Stomach (tissue), 9 donors: Measurements from ENCODE around the gene CORO7. TPM values are rescaled to one million over a fixed set of nuclear protein-coding genes. Genes with fewer than 3 reads are reported as not detected.

Experiments used
- DNase-seq, 2 donors: peaks; one replicate each; pipeline versions ENCODE4 v3.0.0 to v3.0.0-alpha.2; 2013 to 2019
- H3K27ac ChIP-seq, 5 donors: fragments of 200-600 bp in 4 of 5; sonication (generic) in 4 of 5; one replicate each; pipeline ENCODE4 v1.5.1; 2013 to 2019; ENCODE audit warnings: mild to moderate bottlenecking in 1 of 5, moderate library complexity in 1 of 5
- H3K27me3 ChIP-seq, 3 donors: fragments of 200-600 bp; sonication (generic); one replicate each; pipeline ENCODE4 v1.5.1; 2017 to 2019; ENCODE audit warnings: mixed run types in 1 of 3
- H3K36me3 ChIP-seq, 4 donors: fragments of 200-600 bp; sonication (generic); 1 replicate in 3 of 4; 2 replicates in 1 of 4; pipeline ENCODE4 v1.5.1; 2016 to 2019
- H3K4me1 ChIP-seq, 4 donors: fragments of 200-600 bp; sonication (generic); one replicate each; pipeline ENCODE4 v1.5.1; 2016 to 2019
- H3K4me3 ChIP-seq, 4 donors: fragments of 200-600 bp; sonication (generic) in 3 of 4; one replicate each; pipeline ENCODE4 v1.5.1; 2016 to 2019; ENCODE audit warnings: mild to moderate bottlenecking in 1 of 4
- H3K9me3 ChIP-seq, 4 donors: fragments of 200-600 bp; sonication (generic); one replicate each; pipeline ENCODE4 v1.5.1; 2016 to 2019
- EP300 ChIP-seq: sonication (generic); formaldehyde crosslinking; IDR thresholded peaks from one replicate; pipeline ENCODE4 v1.6.1; 2017; ENCODE audit warnings: antibody characterized with exemption
- POLR2A ChIP-seq, 4 donors: fragments of 450-650 bp; IDR thresholded peaks; one replicate each; pipeline ENCODE4 v1.6.1; 2016; ENCODE audit warnings: antibody characterized with exemption in 4 of 4, control low read depth in 2 of 4, mild to moderate bottlenecking in 1 of 4, moderate library complexity in 1 of 4
- POLR2AphosphoS5 ChIP-seq, 3 donors: sonication (generic); formaldehyde crosslinking; IDR thresholded peaks; one replicate each; pipeline ENCODE4 v1.6.1; 2016; ENCODE audit warnings: antibody characterized with exemption in 3 of 3
- WGBS, 5 donors: extraction: QIAGEN DNeasy Blood & Tissue Kit in 3 of 5; methylation state at CpG; one replicate each; pipeline versions ENCODE4 v1.1.5 to v1.1.7; 2013 to 2018; 5-methylcytosine and 5-hydroxymethylcytosine counted together
- intact Hi-C: fragments of 100-400 bp; cut with DNase I; formaldehyde crosslinking; loops from one replicate; pipeline ENCODE4 v1.15.1; 2023; ENCODE audit warnings: low total_unique reads
- polyA plus RNA-seq, 3 donors: library from polyadenylated mRNA; stranded (reverse); fragments of 200-250 nt; gene quantifications; one replicate each; pipeline ENCODE4 v1.2.3, GENCODE V29; 2013
- total RNA-seq, 5 donors: library from RNA; depleted of rRNA; stranded (reverse); fragments of >200 nt; gene quantifications; one replicate each; pipeline versions ENCODE4 v1.1.0 to v1.2.3, GENCODE V29; 2014 to 2016
- TF ChIP-seq, protein P1 (sequence below), 7 experiments: fragments of 450-650 bp in 4 of 7; fragments of 200-600 bp in 3 of 7; sonication (generic) in 3 of 7; IDR thresholded peaks; one replicate each; pipeline ENCODE4 v1.5.1; 2016 to 2019; ENCODE audit warnings: antibody characterized with exemption in 7 of 7, control low read depth in 2 of 7, mild to moderate bottlenecking in 1 of 7
- donor health status: healthy with polysubstance abuse.
- donor health status: Bipolar disorder and iron deficiency.
- donor health status: healthy.

CORO7 gene
- total and polyA plus RNA-seq, 8 donors: 12.5 to 173 (median 17.3) TPM

DNA sequence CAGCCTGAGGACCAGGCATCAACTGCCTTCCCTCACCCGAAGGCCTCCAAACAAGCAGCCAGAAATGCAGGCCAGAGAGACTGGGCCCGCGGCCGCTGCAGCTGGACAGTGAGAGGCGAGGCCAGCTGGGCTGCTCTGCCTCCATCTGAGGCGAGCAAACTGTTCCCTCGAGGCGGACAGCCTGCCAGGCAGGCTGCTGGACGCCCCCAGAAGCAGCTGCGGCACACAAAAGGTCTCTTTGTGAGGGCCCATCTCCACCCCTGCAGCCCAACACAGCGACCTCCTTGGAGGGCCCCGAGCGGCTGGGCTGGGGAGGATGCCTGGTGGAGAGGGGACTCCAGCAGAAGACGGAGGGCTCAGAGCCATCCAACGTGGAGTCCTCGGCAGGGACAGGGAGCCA lies 4.7 kb downstream of the CORO7 start:
- H3K27me3 ChIP-seq: no peaks in the 10 kb centered on the region
- H3K4me1 ChIP-seq: peaks cover 30 to 82% (median 52%) of the 10 kb centered on the region in 4 donors
- peak overlapping the region in 4 of 5 donors; percentile 37 to 61 (median 51) for H3K27ac ChIP-seq
- peak in 1 of 2 donors; percentile 85 for DNase-seq
- 66 to 89% (median 74%) methylated on average over 5 to 16 of the region's 16 CpGs for WGBS, 5 donors
- TF ChIP-seq, protein P1, sequence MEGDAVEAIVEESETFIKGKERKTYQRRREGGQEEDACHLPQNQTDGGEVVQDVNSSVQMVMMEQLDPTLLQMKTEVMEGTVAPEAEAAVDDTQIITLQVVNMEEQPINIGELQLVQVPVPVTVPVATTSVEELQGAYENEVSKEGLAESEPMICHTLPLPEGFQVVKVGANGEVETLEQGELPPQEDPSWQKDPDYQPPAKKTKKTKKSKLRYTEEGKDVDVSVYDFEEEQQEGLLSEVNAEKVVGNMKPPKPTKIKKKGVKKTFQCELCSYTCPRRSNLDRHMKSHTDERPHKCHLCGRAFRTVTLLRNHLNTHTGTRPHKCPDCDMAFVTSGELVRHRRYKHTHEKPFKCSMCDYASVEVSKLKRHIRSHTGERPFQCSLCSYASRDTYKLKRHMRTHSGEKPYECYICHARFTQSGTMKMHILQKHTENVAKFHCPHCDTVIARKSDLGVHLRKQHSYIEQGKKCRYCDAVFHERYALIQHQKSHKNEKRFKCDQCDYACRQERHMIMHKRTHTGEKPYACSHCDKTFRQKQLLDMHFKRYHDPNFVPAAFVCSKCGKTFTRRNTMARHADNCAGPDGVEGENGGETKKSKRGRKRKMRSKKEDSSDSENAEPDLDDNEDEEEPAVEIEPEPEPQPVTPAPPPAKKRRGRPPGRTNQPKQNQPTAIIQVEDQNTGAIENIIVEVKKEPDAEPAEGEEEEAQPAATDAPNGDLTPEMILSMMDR (IDR thresholded peaks at IDR 0.05): no peak
- TF ChIP-seq POLR2A (IDR thresholded peaks at IDR 0.05): no peak
- no peak for TF ChIP-seq EP300
- TF ChIP-seq POLR2AphosphoS5 (IDR thresholded peaks at IDR 0.05): no peak
- peaks cover 13 to 55% (median 45%) of the 10 kb centered on the region in 4 donors for H3K36me3 ChIP-seq
- intact Hi-C loops: no loop called here
- H3K9me3 ChIP-seq: no peaks in the 10 kb centered on the region
- H3K4me3 ChIP-seq: no peak overlapping the region

DNA sequence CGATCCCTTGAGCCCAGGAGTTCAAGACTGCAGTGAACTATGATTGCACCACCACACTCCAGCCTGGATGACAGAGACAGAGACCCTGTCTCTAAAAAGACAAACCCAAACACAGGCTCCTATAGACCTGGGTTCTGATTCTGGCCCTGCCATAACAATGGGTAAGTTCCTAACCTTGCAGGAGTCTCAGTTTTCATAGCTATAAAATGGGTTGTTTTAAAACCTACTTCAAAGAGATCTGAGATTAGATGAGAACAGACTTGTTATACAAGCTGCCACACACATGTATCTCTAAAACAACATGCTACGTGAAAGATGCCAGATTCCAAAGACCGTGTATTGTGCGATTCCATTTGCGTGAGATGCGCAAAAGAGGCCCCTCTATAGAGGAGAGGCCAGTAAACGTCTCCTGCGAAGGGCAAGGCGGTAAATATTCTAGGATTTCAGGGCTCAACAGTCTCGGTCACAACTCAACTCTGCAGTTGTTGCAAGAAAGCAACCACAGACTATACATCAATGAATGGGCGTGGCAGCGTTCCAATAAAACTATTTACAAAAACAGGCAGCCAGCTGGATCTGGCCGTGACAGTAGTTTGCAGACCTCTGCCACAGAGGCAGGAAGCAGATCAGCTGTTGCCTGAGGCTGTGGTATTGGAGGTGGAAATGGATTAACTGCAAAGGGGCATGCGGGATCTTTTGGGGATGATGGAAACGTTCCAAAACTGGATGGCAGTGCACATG lies 5.9 kb downstream of the CORO7 start:
- H3K4me1 ChIP-seq: peaks cover 30 to 76% (median 44%) of the 10 kb centered on the region in 4 donors
- no peak overlapping the region for H3K4me3 ChIP-seq
- DNase-seq: peak; percentile 70 to 91
- intact Hi-C loops: no loop called here
- H3K27me3 ChIP-seq: no peaks in the 10 kb centered on the region
- H3K36me3 ChIP-seq: peaks cover 22 to 67% (median 57%) of the 10 kb centered on the region in 4 donors
- WGBS, 5 donors: 36 to 62% (median 47%) methylated on average over 15 of the region's 15 CpGs
- H3K27ac ChIP-seq: peak overlapping the region in 4 of 5 donors; percentile 37 to 61 (median 51)
- no peaks in the 10 kb centered on the region for H3K9me3 ChIP-seq
- peak in 2 of 3 donors; percentile 37 to 54 for TF ChIP-seq POLR2AphosphoS5 (IDR thresholded peaks at IDR 0.05)
- TF ChIP-seq, protein P1 (IDR thresholded peaks at IDR 0.05): no peak

- intact Hi-C loops: no loop called here
- 86 to 96% (median 90%) methylated on average over 7 to 19 of the region's 19 CpGs for WGBS, 5 donors
- Histone ChIP-seq H3K4me1 (peaks cover 18 to 64% (median 34%) of the 10 kb centered on the region in 4 donors), H3K9me3 (no peaks in the 10 kb centered on the region), H3K36me3 (peaks cover 32 to 79% (median 69%) of the 10 kb centered on the region in 4 donors), H3K27me3 (no peaks in the 10 kb centered on the region), H3K27ac (no peak overlapping the region), H3K4me3 (no peak overlapping the region)
- peak in 1 of 2 donors; percentile 25 for DNase-seq
- TF ChIP-seq POLR2AphosphoS5 (IDR thresholded peaks at IDR 0.05) (no peak), POLR2A (IDR thresholded peaks at IDR 0.05) (no peak), EP300 (no peak)
- TF ChIP-seq, protein P1 (IDR thresholded peaks at IDR 0.05): no peak
Observed at GRCh38 chr16:4409081-4409932, 7.1 kb downstream of the CORO7 start.

- peak overlapping the region in 1 of 5 donors; percentile 28 for H3K27ac ChIP-seq
- intact Hi-C loops: no loop called here
- TF ChIP-seq POLR2AphosphoS5 (IDR thresholded peaks at IDR 0.05) (no peak), EP300 (no peak), POLR2A (IDR thresholded peaks at IDR 0.05) (no peak)
- TF ChIP-seq, protein P1 (IDR thresholded peaks at IDR 0.05): no peak
- no peak for DNase-seq
- H3K27me3 ChIP-seq: no peaks in the 10 kb centered on the region
- H3K9me3 ChIP-seq: no peaks in the 10 kb centered on the region
- no peak overlapping the region for H3K4me3 ChIP-seq
- peaks cover 14 to 54% (median 29%) of the 10 kb centered on the region in 4 donors for H3K4me1 ChIP-seq
- peaks cover 32 to 89% (median 79%) of the 10 kb centered on the region in 4 donors for H3K36me3 ChIP-seq
- 85 to 95% (median 87%) methylated on average over 10 of the region's 10 CpGs for WGBS, 5 donors
Observed at GRCh38 chr16:4408323-4408690, 8.1 kb downstream of the CORO7 start.
